Urinary bladder (tissue), 4 donors: Measurements from ENCODE around the gene PPFIBP2. TPM values are rescaled to one million over a fixed set of nuclear protein-coding genes. Genes with fewer than 3 reads are reported as not detected.

Experiments
- DNase-seq: peaks from one replicate; pipeline ENCODE4 v3.0.0-alpha.2; 2015; ENCODE audit errors: extremely low spot score
- H3K27ac ChIP-seq: one replicate; pipeline ENCODE4 v1.5.1; 2013; ENCODE audit warnings: low read depth, mild to moderate bottlenecking, moderate library complexity
- H3K36me3 ChIP-seq: one replicate; pipeline ENCODE4 v1.6.1; 2013; ENCODE audit warnings: mild to moderate bottlenecking, moderate library complexity; ENCODE audit not compliant: insufficient read depth
- H3K4me1 ChIP-seq: one replicate; pipeline ENCODE4 v1.6.1; 2013; ENCODE audit warnings: mild to moderate bottlenecking, moderate library complexity; ENCODE audit not compliant: insufficient read depth
- H3K4me3 ChIP-seq: one replicate; pipeline ENCODE4 v1.5.1; 2013; ENCODE audit warnings: low read depth, low read length
- WGBS: extraction: QIAGEN DNeasy Blood & Tissue Kit; methylation state at CpG from one replicate; pipeline ENCODE4 v1.1.7; 2013; 5-methylcytosine and 5-hydroxymethylcytosine counted together
- polyA plus RNA-seq: library from polyadenylated mRNA; stranded (reverse); fragments of 200-250 nt; gene quantifications from one replicate; pipeline ENCODE4 v1.2.3, GENCODE V29; 2013
- total RNA-seq: library from RNA; depleted of rRNA; stranded (reverse); fragments of >200 nt; gene quantifications from one replicate; pipeline ENCODE4 v1.2.3, GENCODE V29; 2014
- donor health status: healthy with polysubstance abuse.
- donor health status: healthy.

Gene PPFIBP2
- total RNA-seq (56.8 TPM), polyA plus RNA-seq (11.9 TPM)

DNA sequence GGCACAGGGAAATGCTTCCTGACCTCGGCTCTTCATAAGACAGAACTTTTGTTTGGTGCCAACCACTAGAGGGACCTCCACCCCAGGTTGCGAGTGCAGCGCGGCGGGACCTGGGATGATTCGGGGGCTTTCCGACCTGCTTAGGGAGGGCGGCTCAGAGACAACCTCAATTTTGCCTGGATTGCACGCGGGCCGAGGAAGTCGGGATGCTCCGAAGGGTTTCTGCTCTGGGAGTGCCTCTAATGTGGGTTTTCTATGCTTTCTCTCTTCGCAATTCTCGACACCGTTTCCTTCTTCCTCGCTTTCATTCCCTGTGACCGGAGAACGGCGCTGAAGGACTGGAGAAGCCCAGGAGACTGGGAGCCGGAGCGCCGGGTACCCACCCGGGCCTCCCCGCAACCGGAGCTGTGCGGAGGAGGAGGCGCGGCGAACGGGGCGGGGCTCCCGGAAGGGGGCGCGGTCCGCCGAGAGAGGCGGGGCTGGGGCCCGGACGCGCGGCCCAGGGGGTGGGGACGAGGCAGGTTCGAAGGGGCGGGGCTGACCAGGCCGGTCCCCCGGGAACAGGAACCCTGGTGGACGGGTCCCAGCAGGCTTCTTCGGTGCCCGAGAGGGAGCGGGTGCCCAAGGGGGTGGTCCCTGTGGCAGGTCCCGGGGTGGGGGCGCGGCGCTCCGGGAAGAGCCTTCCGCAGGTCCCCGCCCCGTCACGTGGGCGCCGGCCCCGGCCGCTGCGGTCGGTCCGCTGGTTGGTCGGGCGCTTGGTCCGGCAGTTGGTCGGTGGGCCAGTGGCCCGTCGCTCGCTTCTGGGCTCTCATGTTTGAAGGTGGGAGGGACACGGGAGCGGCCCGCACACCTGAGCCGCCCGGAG is at the start of gene PPFIBP2:
Gene PPFIBP2, plus strand, starts transcription at position 766 of the 865 bp plus-strand sequence. CDS start 35,477 bp downstream, outside the sequence.
- peak; percentile 47 for DNase-seq

DNA sequence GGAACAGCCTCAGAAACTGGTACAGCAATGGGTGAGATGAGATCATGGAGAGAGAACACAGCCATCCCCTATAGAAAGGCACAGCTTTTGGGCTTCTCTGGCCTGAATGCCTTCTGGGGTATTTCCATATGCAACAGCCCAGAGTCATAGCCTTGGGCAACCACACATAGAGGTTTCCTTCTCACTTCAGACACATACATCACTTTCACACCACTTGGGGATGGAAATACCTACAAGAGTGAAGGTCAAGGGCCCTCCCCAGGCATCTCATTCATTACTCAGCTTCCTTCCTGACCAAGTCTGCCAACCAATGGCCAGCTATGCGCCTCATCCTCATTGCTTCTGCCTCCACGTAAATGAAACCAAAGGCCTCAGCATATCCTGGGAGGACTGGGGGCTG is 46.1 kb upstream of the PPFIBP2 start:
- WGBS, result 89% methylated on average over 2 of the region's 2 CpGs

More for the DNA sequence above, at the start of gene PPFIBP2:
- WGBS, result under 1% methylated on average over 79 of the region's 79 CpGs
- H3K36me3 ChIP-seq, result no peaks in the 10 kb centered on the region
- H3K27ac ChIP-seq, result peak within 1 kb of the TSS; percentile 84
- H3K4me3 ChIP-seq, result peak within 1 kb of the TSS; percentile 83
- no peaks in the 10 kb centered on the region for H3K4me1 ChIP-seq

DNA sequence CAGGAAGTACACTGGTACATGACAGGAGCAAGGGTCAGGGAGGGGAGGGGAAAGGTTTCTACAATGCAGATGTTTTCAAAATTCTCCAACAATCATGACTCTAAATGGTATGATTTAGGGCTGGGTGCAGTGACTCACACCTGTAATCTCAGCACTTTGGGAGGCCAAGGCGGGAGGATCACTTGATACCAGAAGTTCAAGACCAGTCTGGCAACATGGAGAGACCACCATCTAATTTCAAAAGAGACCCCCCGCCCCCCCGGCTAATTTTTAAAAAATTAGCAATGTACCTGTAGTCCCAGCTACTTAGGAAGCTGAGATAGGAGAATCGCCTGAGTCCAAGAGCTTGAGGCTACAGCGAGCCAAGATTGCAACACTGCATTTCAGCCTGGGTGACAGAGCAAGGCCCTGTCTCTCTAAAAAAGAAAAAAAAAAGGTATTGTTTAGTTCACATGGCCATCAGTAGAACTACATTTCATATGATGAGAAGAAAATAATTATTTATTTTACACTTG is 44.4 kb upstream of the PPFIBP2 start:
- Histone ChIP-seq H3K27ac (no peak overlapping the region), H3K4me1 (no peaks in the 10 kb centered on the region), H3K4me3 (no peak overlapping the region), H3K36me3 (no peaks in the 10 kb centered on the region)
- no peak for DNase-seq
- 95% methylated on average over 5 of the region's 5 CpGs for WGBS

More for the DNA sequence above, 46.1 kb upstream of the PPFIBP2 start:
- Histone ChIP-seq H3K27ac (no peak overlapping the region), H3K4me1 (no peaks in the 10 kb centered on the region), H3K36me3 (no peaks in the 10 kb centered on the region), H3K4me3 (no peak overlapping the region)
- no peak for DNase-seq

DNA sequence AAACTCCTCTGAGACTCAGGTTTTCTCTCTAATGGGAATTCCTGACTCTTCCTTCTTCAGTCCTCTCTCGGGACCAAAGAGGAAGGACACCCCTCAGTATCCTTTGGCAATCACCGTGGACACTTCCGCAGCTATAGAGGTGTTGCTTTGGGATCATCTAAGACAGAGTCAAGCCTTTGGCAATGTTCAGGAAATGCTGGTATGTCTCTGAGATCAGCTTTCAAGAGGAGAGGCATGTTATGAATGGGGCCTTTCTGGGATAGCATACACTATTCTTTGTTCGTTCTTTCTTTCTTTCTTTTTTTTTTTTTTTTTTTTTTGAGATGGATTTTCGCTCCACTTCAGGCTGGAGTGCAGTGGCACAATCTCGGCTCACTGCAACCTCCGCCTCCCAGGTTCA is 42.7 kb upstream of the PPFIBP2 start:
- WGBS, result 92% methylated on average over 7 of the region's 7 CpGs
- H3K4me1 ChIP-seq, result no peaks in the 10 kb centered on the region
- H3K27ac ChIP-seq, result no peak overlapping the region
- DNase-seq, result no peak
- H3K36me3 ChIP-seq, result no peaks in the 10 kb centered on the region
- no peak overlapping the region for H3K4me3 ChIP-seq

DNA sequence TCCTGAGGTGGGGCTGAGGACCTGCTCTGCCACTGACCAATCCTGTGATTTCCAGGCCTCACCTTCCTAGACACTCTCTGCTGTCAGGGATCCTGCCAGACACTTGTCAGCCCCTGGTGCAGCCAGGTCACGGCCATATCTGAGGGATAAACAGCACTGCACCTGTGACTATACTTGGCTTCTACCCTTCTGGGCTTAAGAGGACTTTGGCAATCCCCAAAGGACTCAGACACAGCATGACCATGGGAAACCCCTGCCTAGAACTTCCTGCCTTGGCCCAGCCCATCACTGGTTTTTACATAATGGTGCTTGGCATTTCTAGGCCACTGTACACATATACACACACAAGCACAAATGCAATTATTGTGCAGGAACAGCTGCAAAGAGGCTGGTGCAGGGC is 40.1 kb upstream of the PPFIBP2 start:
- no peaks in the 10 kb centered on the region for H3K4me1 ChIP-seq
- H3K36me3 ChIP-seq, result no peaks in the 10 kb centered on the region
- WGBS, result 90% methylated on average over 1 of the region's 1 CpG
- DNase-seq, result no peak
- no peak overlapping the region for H3K27ac ChIP-seq
- H3K4me3 ChIP-seq, result no peak overlapping the region

DNA sequence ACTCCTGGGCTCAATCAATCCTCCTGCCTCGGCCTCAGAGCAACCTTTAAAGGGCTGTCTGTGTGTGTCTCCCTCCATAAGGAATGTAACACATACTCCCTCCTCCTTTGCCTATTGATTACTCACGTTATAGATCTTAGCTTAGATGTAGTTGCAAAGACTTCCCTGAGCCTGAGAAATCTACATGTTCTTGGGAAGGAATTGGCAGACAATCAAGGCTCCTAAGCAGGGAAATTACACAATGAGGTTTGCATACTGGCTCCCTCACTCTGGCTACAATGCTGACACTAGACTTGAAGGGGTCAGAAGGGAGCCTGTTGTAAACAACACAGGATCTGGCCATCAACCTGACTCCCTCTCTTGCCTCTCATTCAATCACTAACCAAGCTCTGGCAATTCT is 33.7 kb upstream of the PPFIBP2 start:
- DNase-seq, result no peak
- Histone ChIP-seq H3K36me3 (no peaks in the 10 kb centered on the region), H3K4me3 (no peak overlapping the region), H3K27ac (no peak overlapping the region), H3K4me1 (no peaks in the 10 kb centered on the region)
- WGBS, result 64% methylated on average over 2 of the region's 2 CpGs

DNA sequence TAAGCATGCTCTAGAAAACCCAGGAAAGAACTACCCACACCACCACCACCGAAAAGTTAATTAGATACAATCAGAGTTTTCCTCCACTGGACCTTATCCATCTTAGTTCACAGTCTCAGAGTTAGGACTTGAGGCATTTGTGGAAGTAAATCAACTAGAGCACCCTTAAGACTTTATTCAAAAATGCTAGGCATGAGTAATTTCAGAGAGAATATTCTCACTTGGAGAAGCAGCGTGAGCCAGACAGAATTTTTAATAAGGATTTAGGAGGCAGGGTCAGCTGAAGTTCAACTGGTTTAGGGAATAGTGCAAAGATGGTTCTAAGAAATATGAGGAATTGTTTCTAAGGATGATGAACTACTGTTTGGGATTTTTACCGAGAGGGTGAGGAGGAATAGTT is 29.7 kb upstream of the PPFIBP2 start:
- no peak for DNase-seq
- whole genome bisulfite sequencing, result 61% methylated on average over 3 of the region's 3 CpGs
- Histone ChIP-seq H3K4me3 (no peak overlapping the region), H3K27ac (no peak overlapping the region), H3K36me3 (no peaks in the 10 kb centered on the region), H3K4me1 (no peaks in the 10 kb centered on the region)

DNA sequence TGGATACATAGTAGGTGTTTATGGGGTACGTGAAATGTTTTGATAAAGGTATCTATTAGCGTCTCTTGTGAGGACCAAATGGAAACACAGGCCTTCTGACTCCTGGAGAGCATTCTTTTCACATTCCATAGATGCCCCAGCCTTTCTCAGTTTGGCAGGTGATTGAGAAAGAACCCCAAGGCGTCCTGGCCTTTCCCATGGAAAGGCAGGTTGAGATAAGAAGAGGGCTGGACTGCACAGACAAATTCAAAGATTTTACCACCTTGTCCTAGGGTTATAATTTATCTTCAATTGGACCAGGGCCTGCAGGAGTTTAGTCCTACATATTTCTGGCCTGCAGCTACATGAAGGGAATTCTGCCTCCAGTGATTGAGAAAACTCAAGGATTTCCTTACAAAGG is 29.2 kb upstream of the PPFIBP2 start:
- Histone ChIP-seq H3K36me3 (no peaks in the 10 kb centered on the region), H3K4me3 (no peak overlapping the region), H3K27ac (no peak overlapping the region), H3K4me1 (no peaks in the 10 kb centered on the region)
- WGBS, result 56% methylated on average over 3 of the region's 3 CpGs
- DNase-seq, result no peak

DNA sequence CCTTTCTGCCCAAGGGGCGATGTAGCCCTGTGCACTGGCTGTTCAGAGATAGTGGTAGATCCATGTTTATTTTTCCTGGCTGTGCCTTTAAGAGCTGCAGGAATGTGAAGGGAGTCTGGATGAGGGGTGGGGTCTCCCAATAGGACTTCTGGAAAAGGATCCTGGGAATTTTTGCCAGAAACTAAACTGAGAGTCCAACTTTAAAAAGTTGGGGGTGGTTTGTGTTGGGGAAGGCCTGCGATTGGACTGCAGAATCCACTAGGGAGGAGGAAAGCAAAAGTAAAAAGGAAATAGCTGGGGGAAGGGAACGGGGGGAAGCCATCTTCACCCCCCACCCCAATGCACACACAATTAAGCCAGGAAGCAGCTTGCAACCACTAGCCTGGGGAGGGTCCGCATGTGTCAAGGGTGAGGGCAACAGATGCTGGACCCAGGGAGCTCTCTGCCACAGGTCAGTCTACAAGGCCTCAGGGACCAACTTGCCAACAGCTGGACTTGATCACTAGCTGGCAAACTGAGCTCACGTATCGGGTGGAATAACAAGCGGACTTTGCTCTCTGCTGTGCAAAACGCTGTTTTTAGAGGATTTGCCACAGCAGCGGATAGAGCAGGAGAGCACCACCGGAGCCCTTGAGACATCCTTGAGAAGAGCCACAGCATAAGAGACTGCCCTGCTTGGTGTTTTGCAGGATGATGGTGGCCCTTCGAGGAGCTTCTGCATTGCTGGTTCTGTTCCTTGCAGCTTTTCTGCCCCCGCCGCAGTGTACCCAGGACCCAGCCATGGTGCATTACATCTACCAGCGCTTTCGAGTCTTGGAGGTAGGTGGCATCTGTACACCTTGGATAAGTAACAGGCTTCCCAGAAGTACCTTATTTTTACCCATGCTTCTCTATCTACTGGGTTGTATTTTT is 28.4 kb upstream of the PPFIBP2 start, which contains the start of gene OLFML1:
Gene OLFML1, plus strand, starts transcription at position 321 of the 912 bp plus-strand sequence. Its CDS starts 370 bp downstream, at position 691.
- peak within 1 kb of the TSS; percentile 42 for H3K4me3 ChIP-seq
- 41% methylated on average over 15 of the region's 15 CpGs for WGBS
- H3K27ac ChIP-seq, result no peak within 1 kb of the TSS
- peak; percentile 78 for DNase-seq
- H3K4me1 ChIP-seq, result no peaks in the 10 kb centered on the region
- H3K36me3 ChIP-seq, result no peaks in the 10 kb centered on the region

DNA sequence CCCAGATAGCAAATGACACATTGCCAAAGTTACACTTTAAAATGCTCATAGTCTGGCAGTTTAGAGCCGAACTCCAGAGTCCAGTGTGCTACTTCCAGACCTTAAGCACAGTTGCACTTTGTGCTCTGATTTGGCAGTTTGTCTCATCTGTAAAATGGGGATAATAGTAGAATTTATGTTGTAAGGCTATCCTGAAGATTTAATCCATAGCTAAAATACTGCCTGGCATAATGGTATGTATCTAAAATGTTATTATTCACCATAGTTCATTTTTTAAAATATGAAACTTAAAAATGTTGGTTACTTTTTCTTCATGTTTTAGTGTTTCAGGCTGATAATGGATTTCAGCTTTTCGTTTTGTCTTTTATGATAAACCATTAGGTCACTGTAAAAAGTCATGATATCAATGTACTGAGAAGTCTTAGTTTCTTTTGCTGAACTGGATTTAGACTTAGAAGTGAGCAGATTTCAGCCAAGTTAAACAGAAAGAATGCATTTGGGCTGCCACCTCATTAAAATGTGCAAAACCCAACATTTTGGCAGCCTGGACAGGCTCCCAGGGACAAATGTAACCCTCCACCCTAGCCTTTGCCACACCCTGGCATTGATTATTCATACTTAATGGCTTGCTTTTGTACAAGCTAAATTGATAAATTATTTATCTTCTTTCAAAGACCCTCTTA is 27.6 kb upstream of the PPFIBP2 start:
- DNase-seq, result no peak
- Histone ChIP-seq H3K36me3 (no peaks in the 10 kb centered on the region), H3K27ac (no peak overlapping the region), H3K4me1 (no peaks in the 10 kb centered on the region), H3K4me3 (peak overlapping the region; percentile 42)
- WGBS, result 54% methylated on average over 2 of the region's 2 CpGs

DNA sequence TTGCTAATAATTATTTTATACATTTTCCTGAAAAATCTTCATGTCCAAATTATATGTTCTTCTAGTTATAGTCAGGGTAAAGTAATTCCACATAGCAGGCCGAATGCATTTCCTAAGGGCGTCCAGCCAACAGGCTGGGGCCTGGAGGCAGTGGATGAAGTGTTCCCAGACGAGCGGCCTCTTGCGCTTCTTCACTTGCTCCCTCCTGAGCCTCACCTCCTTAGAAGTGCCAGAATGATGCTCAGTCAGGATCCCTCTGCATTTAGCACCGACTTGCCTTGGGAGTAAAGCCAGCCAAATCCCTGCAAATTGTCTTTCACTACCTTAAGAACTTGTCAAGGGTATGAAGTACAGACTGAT is 27.0 kb upstream of the PPFIBP2 start:
- H3K4me3 ChIP-seq, result peak overlapping the region; percentile 10
- no peaks in the 10 kb centered on the region for H3K36me3 ChIP-seq
- DNase-seq, result peak; percentile 10
- H3K4me1 ChIP-seq, result no peaks in the 10 kb centered on the region
- no peak overlapping the region for H3K27ac ChIP-seq
- WGBS, result 33% methylated on average over 6 of the region's 6 CpGs

DNA sequence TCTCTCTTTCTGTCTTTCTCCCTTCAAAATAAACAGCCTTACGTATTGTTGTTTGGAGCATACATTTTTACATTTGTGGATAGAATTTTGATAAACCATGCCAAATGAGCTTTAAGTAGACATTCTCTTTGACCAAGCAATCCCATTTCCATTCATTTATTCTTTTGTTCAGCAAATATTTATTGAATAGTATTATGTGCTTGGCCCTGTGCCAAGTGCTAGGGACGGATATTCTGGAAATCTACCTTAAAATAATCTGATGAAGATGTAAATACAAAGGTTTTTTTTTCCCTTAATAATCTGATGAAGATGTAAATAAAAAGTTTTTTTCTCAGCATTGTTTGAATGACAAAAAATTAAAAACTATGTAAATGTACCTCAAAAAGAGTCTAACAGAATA is 26.4 kb upstream of the PPFIBP2 start:
- Histone ChIP-seq H3K36me3 (no peaks in the 10 kb centered on the region), H3K4me3 (peak overlapping the region; percentile 10), H3K4me1 (no peaks in the 10 kb centered on the region), H3K27ac (no peak overlapping the region)
- WGBS, result 37% methylated on average over 2 of the region's 2 CpGs
- no peak for DNase-seq

DNA sequence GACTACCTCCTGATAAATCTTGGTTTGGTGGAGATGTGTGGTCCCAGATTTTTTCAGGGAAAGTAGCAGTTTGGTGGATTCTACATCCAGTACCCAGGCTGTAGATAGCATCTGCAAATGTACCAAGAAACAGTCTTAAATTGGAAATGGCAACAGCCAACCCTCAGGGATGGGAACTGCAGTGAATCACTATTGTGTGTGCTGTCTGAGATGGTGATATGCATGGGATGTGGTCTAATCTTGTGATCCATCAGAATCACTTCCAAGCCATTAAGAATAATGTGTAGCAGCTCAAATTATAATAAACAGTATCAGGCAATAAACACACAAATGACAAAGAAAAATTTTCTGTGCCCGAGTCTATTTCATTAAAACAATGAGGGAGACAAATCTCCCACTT is 25.1 kb upstream of the PPFIBP2 start:
- no peak for DNase-seq
- no peak overlapping the region for H3K4me3 ChIP-seq
- WGBS, result 48% methylated on average over 1 of the region's 1 CpG

More for the DNA sequence above, 25.1 kb upstream of the PPFIBP2 start:
- H3K4me1 ChIP-seq, result no peaks in the 10 kb centered on the region
- no peaks in the 10 kb centered on the region for H3K36me3 ChIP-seq
- H3K27ac ChIP-seq, result no peak overlapping the region
